Panc1 (cell line): ENCODE measurements around the gene ZNF784.

Source experiments
- CTCF ChIP-seq: fragments of 450-650 bp; IDR thresholded peaks from 2 replicates; pipeline ENCODE4 v1.5.1; 2017; ENCODE audit warnings: mild to moderate bottlenecking
- POLR2AphosphoS5 ChIP-seq: IDR thresholded peaks from 2 replicates; pipeline ENCODE4 v1.6.1; 2012; ENCODE audit warnings: mild to moderate bottlenecking, low read depth, low read length, moderate library complexity

DNA sequence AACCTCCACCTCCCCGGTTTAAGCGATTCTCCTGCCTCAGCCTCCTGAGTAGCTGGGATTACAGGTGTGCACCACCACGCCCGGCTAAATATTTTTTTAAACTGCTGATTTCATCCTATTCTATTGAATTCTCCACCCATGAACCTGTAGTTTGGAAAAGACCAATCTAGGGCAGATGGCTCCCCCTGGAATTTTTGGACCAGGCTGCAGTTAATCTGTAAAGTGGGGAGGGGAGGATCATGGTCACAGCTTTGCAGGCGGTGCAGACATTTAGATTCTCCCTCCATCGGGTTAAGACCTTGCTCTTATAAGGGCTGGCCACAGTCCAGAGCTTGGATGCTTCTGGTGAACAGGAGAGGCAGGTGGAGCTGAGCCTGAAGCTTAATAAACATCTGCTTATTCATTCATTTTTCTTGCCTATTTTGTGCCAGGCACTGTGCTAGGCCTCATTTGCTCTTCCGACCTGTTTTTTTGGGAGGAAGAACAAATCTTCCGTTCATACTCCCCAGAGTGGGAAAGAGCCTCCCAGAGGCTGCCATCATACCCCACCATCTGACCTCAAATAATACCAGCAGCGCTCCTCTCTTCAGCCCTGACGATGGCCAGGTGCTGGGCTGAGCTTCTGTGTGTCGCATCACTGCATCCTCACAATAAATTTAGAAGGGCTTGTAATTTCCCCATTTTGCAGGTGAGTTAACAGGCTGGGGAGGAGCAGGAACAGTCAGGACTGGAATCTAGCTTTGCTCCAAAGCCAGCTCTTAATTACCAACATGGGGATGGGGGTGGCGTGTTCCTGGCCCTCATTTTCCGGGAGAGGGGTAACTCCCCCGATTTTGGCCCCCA lies 22.7 kb upstream of the ZNF784 start:
- TF ChIP-seq CTCF, result no peak
- no peak for TF ChIP-seq POLR2AphosphoS5
